ENCODE data around the gene JPH4. TPM values are rescaled to one million over a fixed set of nuclear protein-coding genes. Genes with fewer than 3 reads are reported as not detected.

Gene JPH4
- total and polyA plus RNA-seq, 4 donors = 0.23 to 3.1 (median 1.0) TPM

DNA sequence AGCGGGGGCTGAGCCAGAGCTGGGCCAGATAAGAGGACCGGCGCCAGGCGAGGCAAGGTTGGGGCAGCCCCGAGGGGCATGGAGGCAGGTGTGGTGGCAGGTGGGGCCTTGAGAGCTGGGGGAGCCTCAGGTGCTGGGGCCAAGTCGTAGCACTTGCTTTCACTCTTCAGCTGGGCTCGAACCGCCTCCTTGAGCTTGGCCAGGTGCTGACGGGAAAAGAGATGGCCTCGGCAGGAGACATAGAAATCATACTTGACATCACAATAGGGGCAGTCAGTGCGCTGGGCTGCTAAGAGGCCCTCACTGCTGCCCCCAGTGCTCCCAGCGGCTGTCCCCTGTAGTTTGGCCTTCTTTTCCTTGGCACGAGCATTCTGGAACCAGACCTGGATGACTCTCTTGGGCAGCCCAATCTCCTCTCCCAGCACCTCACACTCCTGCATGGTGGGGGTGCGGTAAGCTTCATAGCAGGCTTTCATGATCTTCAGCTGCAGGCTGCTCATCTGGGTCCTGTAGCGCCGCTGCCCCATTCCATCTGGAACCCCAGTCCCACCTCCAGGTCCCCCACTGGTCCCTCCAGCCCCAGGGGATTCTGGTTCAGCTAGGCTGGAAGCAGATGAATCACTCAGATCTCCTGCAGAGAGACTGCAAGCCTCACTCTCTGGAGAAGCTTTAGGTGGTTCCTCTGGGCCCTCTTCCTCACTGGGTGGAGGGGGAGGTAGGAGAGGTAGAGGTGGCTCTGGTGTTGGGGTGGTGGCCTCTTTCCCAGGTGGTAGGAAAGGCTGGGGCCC is 55.2 kb downstream of the JPH4 start:
- Histone ChIP-seq H3K27me3 (ENCODE audit: control insufficient read depth in 3 of 3, insufficient read depth in 3 of 3, low read length in 2 of 3) (no peaks in the 10 kb centered on the region), H3K9ac (ENCODE audit: insufficient read depth in 1 of 2, low read length in 2 of 2) (no peak overlapping the region), H3K36me3 (ENCODE audit: control insufficient read depth in 4 of 4, insufficient read depth in 4 of 4, low read length in 4 of 4) (peaks cover 0 to 4% (median 0%) of the 10 kb centered on the region in 4 donors), H3K4me3 (no peak overlapping the region), H3K9me3 (ENCODE audit: control insufficient read depth in 4 of 4, insufficient read depth in 3 of 4, low read length in 3 of 4) (no peaks in the 10 kb centered on the region), H3K4me1 (ENCODE audit: control insufficient read depth in 5 of 5, insufficient read depth in 5 of 5, low read length in 5 of 5) (no peaks in the 10 kb centered on the region), H3K27ac (ENCODE audit: low read depth in 1 of 2, low read length in 1 of 2) (no peak overlapping the region)
- no peak for DNase-seq
- no peak for ATAC-seq (ENCODE audit: insufficient read depth, low FRiP score)
- TF ChIP-seq, protein P1, sequence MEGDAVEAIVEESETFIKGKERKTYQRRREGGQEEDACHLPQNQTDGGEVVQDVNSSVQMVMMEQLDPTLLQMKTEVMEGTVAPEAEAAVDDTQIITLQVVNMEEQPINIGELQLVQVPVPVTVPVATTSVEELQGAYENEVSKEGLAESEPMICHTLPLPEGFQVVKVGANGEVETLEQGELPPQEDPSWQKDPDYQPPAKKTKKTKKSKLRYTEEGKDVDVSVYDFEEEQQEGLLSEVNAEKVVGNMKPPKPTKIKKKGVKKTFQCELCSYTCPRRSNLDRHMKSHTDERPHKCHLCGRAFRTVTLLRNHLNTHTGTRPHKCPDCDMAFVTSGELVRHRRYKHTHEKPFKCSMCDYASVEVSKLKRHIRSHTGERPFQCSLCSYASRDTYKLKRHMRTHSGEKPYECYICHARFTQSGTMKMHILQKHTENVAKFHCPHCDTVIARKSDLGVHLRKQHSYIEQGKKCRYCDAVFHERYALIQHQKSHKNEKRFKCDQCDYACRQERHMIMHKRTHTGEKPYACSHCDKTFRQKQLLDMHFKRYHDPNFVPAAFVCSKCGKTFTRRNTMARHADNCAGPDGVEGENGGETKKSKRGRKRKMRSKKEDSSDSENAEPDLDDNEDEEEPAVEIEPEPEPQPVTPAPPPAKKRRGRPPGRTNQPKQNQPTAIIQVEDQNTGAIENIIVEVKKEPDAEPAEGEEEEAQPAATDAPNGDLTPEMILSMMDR (IDR thresholded peaks at IDR 0.05; ENCODE audit: control extremely low read depth, extremely low read depth) = no peak
- 94 to 97% methylated on average over 14 to 16 of the region's 16 CpGs for WGBS, 2 donors

DNA sequence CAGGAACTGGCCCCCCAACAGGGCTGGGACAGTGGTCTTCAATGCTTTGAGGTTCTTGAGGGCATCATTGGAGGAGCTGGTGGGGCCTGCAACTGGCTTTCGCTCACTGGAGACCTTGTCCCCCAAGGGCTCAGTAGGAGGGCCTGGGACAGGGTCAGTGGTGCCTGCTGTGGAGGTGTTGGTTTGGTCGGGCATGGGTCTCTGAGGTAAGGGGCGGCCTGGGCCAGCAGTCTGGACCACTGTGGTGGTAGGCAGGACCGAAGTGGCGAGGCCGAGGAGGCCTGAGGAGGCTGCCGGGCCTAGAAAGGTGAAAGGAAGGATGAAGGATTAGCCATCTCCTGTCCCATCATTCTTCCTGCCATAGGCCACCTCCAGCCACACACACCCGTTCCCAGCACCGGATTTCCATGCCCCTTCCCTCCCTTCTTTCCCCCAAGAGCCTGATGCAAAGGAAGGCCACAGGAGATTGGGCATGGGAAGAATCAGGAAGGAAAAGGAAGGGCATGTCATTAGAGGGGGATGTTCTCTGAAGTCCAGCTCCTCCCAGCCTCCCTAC is 55.9 kb downstream of the JPH4 start:
- H3K4me3 ChIP-seq = no peak overlapping the region
- H3K27me3 ChIP-seq (ENCODE audit: control insufficient read depth in 3 of 3, insufficient read depth in 3 of 3, low read length in 2 of 3) = no peaks in the 10 kb centered on the region
- no peak overlapping the region for H3K9ac ChIP-seq (ENCODE audit: insufficient read depth in 1 of 2, low read length in 2 of 2)
- 87 to 92% methylated on average over 9 of the region's 9 CpGs for WGBS, 2 donors
- DNase-seq = no peak
- TF ChIP-seq, protein P1 (IDR thresholded peaks at IDR 0.05; ENCODE audit: control extremely low read depth, extremely low read depth) = no peak
- peaks cover 0 to 4% (median 0%) of the 10 kb centered on the region in 4 donors for H3K36me3 ChIP-seq (ENCODE audit: control insufficient read depth in 4 of 4, insufficient read depth in 4 of 4, low read length in 4 of 4)
- H3K4me1 ChIP-seq (ENCODE audit: control insufficient read depth in 5 of 5, insufficient read depth in 5 of 5, low read length in 5 of 5) = no peaks in the 10 kb centered on the region
- no peak for ATAC-seq (ENCODE audit: insufficient read depth, low FRiP score)
- H3K27ac ChIP-seq (ENCODE audit: low read depth in 1 of 2, low read length in 1 of 2) = no peak overlapping the region
- H3K9me3 ChIP-seq (ENCODE audit: control insufficient read depth in 4 of 4, insufficient read depth in 3 of 4, low read length in 3 of 4) = no peaks in the 10 kb centered on the region

DNA sequence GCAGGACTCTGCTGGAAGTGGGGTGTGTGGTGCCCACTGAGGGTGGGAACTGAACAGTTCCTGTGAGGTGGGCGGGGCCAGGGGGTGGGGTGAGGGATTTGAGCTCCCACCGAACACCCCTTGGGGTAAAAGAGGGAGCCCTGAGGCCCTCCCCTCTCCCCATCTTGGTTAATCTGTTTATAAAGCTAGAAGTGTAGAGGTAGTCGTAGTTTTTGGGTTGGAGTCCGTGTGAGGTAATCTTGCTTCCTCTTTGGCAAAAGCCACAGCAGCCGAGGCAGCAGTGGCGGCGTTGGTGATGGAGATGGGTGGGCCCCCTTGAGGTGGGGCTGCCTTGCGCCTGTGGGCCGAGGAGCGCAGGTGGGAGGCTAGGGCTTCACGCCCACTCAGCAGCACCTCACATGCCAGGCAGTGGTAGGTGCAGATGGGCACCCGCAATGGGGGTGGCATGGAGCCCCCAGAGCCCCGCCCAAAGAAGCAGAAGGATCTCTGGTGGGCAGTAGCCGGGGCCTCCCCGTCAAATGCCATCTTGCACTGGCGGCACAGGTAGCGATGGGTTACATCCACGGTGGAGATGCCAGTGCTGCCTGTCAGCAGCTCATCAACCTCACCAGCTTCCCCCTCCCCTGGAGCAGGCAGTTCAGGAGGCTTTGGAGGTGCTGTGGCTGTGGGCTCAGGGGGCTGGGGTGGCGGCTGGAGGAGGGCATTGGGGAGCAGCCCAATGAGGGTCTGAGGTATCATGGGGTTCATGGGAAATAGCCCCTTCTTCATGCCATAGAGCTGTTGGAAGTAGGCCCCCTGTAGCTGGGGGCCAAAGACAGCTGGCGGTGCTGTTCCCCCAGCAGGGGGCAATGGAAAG is 56.6 kb downstream of the JPH4 start:
- TF ChIP-seq, protein P1 (IDR thresholded peaks at IDR 0.05; ENCODE audit: control extremely low read depth, extremely low read depth) = no peak
- Histone ChIP-seq H3K4me1 (ENCODE audit: control insufficient read depth in 5 of 5, insufficient read depth in 5 of 5, low read length in 5 of 5) (no peaks in the 10 kb centered on the region), H3K9ac (ENCODE audit: insufficient read depth in 1 of 2, low read length in 2 of 2) (no peak overlapping the region), H3K36me3 (ENCODE audit: control insufficient read depth in 4 of 4, insufficient read depth in 4 of 4, low read length in 4 of 4) (peaks cover 0 to 4% (median 0%) of the 10 kb centered on the region in 4 donors), H3K4me3 (no peak overlapping the region), H3K27ac (ENCODE audit: low read depth in 1 of 2, low read length in 1 of 2) (no peak overlapping the region), H3K27me3 (ENCODE audit: control insufficient read depth in 3 of 3, insufficient read depth in 3 of 3, low read length in 2 of 3) (no peaks in the 10 kb centered on the region), H3K9me3 (ENCODE audit: control insufficient read depth in 4 of 4, insufficient read depth in 3 of 4, low read length in 3 of 4) (no peaks in the 10 kb centered on the region)
- no peak for DNase-seq
- ATAC-seq (ENCODE audit: insufficient read depth, low FRiP score) = no peak
- 67 to 78% methylated on average over 18 to 20 of the region's 20 CpGs for WGBS, 2 donors
